SHP77 treated with DMSO at 0.1 percent for 48 hours (cell line): Measurements from ENCODE around the gene TSGA10.
"Not testable (repeated sequence)": the region's sequence is repeated elsewhere in the genome, so short reads cannot be mapped to it uniquely, and the experiment has no call there.

Experiments
- DNase-seq: peaks from one replicate; lab custom pipeline; 2025; lab: John Stamatoyannopoulos, UW

Gene TSGA10

GRCh38 chr2:99154643-99155536 lies at the start of gene TSGA10, which contains the start of gene LIPT1:
TSS of gene TSGA10 (minus strand) at chr2:99154942. CDS start at chr2:99109439, 45,503 bp downstream.
TSS of gene LIPT1 (plus strand) at chr2:99154967. CDS start at chr2:99161958, 6,991 bp downstream.
- DNase-seq = peak; percentile 86

DNA sequence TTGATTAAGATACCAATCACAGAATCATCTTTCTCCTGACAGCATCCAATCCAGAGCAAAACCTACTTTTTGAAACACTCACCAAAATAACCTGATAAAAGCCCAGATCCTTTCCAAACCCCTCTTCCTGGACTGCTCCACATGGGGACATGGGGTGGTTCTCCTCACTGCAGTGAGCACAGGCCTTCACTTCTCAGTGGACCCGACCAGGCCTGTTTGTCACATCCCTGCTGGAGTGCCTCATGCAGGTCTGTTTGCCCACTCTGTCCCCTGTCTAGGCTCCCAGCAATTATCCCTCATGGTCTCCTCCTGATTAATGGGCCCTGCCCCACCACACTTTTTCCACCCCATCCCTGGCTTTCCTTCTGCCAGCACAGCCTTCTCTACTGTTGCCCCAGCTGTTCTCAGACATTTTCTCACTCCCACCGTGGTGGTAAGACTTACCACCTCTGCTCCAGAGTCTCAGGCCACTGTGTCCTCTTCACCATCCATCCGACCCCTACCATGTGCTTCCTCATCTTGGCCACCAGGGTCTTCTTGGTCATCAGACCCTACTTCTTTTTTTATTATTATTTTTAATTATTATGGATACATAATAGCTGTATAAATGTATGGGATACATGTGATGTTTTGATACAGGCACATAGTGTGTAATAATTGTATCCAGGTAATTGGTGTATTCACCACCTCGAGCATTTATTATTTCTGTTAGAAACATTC lies 47.4 kb upstream of the TSGA10 start:
- DNase-seq = no peak

GRCh38 chr2:99200076-99200800 lies 45.5 kb upstream of the TSGA10 start:
- no peak for DNase-seq

- no peak for DNase-seq
Measured at GRCh38 chr2:99198103-99198841, 43.5 kb upstream of the TSGA10 start.

DNA sequence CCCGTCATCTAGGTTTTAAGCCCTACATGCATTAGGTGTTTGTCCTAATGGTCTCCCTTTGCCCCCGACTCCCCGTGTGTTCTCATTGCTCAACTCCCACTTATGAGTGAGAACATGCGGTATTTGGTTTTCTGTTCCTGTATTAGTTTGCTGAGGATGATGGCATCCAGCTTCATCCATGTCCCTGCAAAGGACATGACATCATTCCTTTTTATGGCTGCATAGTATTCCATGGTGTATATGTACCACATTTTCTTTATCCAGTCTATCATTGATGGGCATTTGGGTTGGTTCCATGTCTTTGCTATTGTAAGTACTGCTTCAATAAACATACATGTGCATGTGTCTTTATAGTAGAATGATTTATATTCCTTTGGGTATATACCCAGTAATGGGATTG lies 37.6 kb upstream of the TSGA10 start:
- not testable (repeated sequence) for DNase-seq

GRCh38 chr2:99190548-99190947 lies 35.8 kb upstream of the TSGA10 start:
- no peak for DNase-seq

DNA sequence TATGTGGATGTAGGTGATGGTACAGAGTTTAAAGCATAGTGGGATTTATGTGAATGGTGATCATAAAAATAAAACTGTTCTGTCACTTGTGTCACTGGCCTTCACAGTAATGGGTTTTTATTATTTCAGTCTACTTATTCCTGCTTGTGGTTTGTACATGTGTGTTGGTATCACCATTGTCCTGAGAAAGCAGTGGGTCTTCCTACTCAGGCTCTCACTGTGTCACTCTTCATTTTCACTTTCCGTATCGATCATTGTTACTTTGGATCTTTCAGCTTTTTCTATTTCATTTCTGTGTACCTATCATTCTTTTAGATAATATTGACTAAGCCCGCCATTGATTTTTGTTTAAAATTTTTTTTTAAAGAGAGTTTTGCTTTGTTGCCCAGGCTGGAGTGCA lies 33.6 kb upstream of the TSGA10 start:
- no peak for DNase-seq

- DNase-seq = no peak
Measured at GRCh38 chr2:99187011-99187410, 32.3 kb upstream of the TSGA10 start.

DNA sequence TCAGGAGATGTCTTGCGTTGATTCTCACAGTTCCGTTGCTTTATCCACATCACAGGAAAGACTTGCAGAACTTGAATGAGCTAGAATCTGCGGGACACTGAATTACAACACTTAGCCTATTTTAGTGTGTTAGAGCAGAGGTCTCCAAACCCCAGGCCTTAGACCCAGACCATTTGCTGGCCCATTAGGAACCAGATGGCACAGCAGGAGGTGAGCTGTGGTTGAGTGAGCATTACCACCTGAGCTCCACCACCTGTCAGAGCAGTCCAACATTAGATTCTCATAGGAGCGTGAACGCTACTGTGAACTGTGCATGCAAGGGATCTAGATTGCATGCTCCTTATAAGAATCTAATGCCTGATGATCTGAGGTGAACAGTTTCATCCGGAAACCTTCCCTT lies 30.1 kb upstream of the TSGA10 start:
- DNase-seq = no peak

- DNase-seq = no peak
Measured at GRCh38 chr2:99183025-99183424, 28.3 kb upstream of the TSGA10 start.

DNA sequence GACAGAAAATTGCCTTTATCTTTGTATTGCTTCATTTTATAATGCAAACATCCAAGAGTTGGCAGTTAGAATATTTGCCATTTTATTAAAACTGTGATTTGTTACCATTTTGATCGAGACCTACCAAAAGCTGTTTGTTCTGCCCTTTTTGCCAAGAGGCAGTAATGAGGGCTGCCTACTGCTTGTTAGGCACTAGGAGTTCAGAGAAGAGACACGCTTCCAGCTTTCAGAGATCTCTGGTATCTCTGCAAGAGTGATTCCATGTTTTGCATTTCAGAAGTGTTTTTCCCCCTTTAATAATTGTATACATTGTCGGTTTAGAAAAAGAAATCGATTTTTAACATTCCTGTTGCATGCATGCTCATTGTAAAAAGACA lies 26.9 kb upstream of the TSGA10 start:
- no peak for DNase-seq

- peak; percentile 94 for DNase-seq
Measured at GRCh38 chr2:99180755-99181623, 26.2 kb upstream of the TSGA10 start, which contains the start of the genes MITD1 and MRPL30. TSS of gene MITD1 (minus strand) at chr2:99181058. CDS start at chr2:99180981, 77 bp downstream. TSS of gene MRPL30 (plus strand) at chr2:99181184. CDS start at chr2:99186204, 5,020 bp downstream.

- no peak for DNase-seq
Measured at GRCh38 chr2:99171377-99172140, 16.8 kb upstream of the TSGA10 start.

DNA sequence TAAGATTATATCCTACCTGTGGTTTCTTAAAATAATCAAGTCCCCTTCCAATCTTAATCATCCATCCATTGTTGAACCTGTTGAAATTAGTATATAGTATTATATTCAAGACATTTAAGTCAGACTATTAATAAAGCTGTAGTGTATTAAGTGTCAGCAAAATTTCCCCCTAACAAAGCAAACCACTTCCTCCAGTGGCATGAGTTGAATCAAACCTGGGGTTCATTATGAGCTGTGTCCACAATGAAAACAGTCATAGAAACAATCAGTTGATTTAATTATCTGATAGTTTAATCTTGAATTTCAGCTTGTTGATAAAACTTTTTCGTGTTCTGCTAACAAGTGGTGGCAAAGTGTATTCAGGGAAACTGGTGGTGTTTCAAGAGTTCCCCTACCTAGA lies 14.8 kb upstream of the TSGA10 start:
- no peak for DNase-seq

DNA sequence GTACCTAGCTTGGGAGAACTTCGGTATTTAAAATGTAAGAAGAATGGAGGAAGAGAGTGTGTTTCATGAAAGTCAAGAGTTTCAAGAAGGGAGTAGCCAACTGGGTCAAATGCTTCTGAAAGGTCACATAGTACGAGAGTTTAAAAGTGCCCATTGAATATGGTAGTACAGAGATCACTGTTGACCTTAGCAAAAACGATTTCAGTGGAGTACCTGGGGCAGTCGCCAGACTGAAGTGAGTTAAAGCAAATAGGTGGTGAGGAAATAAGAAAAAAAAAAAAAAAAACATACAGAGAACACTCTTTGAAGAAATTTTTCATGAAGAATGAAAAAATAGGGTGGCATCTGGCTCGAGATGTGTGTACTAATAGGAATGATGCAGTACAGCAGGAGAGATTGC lies 11.5 kb upstream of the TSGA10 start:
- no peak for DNase-seq

GRCh38 chr2:99159594-99159993 lies 4.9 kb upstream of the TSGA10 start:
- no peak for DNase-seq

DNA sequence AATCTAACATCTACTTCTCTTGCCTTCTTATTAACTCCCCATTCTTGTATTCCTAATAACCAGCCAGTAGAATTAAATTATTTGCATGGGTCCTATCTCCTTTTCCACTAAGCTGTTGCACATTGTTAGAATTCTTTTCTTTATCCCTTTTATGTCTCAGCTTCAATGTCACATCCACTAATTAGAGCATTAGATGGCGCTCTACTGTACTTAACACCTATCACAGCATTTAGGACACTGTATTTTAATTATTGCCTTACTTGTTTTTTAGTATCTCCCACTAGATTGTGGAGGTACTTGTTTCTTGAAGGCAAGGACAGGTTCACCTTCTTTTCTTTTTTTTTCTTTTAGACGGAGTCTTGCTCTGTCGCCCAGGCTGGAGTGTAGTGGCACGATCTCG lies 3.9 kb upstream of the TSGA10 start:
- DNase-seq = no peak

DNA sequence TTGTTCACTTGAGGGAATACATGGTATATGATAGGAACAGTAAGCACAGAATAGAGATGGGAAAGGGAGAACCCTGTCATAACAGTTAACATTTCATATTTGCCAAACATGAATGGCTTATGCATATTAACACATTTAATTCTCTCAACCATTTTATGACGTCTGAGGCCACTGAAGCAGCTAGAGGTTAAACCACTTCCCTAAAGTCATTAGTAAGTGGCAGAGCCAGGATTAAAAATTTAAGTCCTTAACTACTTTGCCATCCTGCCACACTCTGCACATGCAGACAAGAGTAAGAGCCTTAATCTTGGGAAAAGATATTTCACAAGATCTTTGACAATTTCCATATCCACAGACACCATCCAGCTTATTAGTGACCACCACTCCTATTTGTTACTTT lies 2.1 kb upstream of the TSGA10 start:
- no peak for DNase-seq

DNA sequence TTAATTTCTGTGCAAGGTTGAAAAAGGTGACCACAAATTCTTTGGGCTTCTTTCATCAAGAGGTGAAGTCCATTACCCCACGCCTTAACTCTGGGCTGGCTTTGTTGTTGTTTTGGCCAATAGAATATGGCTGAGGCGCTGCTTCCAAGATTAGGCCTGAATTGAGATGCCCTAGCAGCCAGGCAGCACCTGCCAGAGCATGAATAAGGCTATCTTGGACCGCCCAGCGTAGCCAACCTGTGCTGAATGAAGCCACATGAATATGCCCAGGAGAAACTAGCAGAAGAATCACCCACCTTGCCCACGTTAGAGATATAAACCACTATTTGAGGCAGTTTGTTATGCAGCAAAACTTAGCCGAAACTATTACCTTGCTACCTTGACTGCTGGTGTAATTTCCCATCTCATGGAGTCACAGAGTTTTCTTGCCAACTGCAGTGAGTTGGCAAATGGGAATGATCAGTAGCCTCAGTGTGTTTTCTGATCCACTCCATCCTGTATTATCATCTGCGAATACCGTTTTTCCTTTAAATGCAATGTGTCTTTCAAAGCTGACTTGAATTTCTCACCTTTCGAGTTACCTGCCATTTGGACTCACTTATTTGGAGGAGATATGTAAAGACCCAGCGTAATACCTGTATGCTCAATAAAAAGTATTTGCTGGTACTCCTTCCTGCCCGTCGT lies 679 bp downstream of the TSGA10 start:
- DNase-seq = no peak
